ENCODE measurements around the gene TWIST1. TPM values are rescaled to one million over a fixed set of nuclear protein-coding genes. Genes with fewer than 3 reads are reported as not detected.

TWIST1 gene
- polyA plus RNA-seq, 5 donors: 0.18 to 0.90 (median 0.31) TPM

GRCh38 chr7:19095353-19095860 lies 22.0 kb downstream of the TWIST1 start:
- no peak for DNase-seq

DNA sequence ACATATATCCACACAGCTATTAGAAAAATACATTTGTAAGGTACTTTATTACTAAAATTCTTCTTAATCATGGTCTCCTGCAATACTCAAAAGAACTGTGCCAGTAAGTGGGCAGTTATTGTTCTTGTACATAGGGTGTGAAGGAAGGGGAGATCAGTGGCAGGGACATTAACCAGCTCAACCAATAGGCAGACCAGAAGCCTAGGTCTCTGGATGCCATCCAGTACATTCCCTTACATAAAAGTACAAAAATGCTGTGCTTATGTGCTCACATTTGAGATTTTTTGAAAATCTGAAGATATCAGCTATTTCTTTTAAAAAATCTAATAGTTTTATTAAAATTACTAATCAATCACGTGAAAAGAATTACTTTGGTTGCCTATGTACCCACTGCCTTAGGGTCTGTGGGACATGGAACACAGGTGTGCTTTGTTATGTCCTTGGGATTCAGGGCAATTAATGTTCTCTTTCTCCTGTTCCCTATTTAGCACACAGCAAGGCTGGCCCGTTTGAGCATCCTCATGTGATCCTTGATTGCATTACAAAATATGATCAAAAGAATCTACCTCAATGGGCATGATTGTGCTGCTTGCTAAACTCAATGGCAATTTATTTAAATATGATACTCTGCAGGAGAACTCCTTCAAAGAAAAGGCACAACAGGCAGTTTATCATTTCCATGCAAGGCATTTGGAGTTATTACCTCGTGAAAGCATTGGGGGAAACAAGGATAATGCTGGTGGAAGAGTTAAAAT lies 22.7 kb downstream of the TWIST1 start:
- DNase-seq: no peak

- DNase-seq: no peak
Observed at GRCh38 chr7:19094138-19094537, 23.3 kb downstream of the TWIST1 start.

- no peak for DNase-seq
Observed at GRCh38 chr7:19091550-19092200, 25.8 kb downstream of the TWIST1 start.

DNA sequence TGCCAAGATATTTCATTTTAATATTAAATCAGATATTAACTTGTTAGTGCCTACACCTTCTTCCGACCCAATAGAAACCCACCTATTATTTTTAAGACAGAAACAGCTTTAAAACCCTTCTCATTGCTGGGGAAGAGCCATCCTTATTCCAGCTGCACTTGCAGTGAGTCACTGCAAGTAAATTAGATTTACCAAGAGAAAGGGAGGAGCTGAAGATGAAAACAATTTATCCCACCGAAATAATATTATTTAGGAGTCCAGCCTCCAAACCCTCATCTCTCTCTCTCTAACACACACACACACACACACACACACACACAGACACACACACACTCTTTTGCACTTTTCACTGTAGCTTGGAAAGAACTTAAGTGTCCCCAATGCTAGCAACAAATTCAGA lies 26.9 kb downstream of the TWIST1 start:
- DNase-seq: no peak

DNA sequence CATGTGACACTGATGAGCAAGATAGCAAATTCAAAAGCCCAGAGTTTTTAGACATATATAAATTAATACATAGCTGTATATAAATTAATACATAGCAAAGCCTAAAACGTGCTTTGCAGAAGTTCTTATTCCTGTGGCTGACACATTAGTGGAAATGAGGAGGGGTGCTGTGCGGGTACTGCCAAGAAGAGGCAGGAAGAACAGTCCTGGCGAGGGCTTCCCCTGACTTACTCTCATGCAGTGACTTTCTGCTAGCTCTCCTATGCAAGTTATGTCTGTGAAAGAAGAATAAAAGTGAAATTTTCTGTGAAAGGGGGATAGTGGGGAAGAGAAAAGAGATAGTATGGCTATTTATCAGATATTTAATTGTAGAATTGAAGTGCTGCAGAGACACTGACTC lies 27.6 kb downstream of the TWIST1 start:
- no peak for DNase-seq

GRCh38 chr7:19089378-19089777 lies 28.1 kb downstream of the TWIST1 start:
- no peak for DNase-seq

DNA sequence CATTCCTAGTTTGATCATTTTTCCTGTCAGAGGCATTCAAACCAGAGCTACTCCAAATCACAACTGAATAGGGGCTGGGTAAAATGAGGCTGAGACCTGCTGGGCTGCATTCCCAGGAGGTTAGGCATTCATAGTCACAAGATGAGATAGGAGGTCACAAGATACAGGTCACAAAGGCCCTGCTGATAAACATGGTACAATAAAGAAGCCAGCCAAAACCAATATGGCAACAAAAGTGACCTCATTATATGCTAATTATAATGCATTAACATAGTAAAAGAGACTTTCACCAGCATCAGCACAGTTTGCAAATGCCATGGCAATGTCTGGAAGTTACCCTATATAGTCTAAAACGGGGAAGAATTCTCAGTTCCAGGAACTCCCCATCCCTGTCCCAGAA lies 37.3 kb downstream of the TWIST1 start:
- no peak for DNase-seq

DNA sequence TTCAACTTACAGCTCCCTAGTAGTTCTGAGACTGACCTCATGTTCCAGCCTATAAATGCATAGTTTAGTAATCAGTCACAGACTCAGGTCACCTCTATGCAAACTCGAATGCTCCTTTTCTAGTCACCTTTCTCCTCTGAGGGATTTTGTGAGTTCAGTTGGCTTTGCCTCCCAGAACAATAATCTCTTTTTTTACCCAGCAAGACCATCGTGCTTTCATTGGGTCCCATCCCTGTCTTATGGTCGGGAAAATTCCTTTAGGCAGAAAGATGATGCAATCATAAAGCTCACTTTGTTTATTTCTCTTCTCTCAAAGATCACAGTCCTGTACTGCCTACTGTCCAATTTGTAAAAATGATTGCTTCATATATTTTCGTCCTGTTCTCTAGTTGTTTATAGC lies 38.4 kb downstream of the TWIST1 start:
- no peak for DNase-seq

DNA sequence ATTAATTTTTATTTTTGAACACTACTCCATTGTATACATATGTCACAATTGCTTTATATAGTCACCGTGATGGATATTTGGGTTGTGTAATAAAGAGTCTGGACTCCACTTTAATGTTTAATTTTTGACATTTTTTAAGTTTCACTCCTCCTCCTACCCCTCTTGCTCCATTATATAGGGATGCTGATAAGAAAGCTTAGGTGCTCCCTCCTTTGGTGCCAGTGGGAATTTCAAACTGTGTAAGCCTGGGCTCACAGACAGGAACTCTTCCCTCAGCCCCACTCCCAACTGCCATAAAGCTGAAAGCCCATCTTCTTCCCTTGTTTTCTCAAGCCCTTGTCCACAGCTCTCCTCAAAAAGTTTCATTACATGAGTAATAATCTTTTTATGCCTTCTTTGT lies 47.6 kb downstream of the TWIST1 start:
- DNase-seq: no peak

DNA sequence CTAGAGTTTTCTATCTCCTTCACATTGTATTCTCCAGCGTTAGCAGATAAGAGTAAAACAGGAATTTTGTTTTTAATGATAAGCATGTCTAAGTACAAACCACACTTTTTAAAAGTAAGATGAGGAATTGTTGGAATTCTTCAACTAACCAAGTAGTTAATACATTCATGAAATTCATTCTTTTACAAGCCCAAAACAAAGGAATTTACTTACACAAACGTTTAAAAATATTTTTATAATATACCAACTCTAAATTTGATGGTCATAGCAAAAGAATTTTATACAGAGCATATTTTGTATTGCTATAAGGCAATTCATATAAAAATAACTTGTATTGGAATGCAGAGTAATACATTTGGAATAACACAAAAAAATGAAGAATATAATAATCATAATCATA lies 51.3 kb downstream of the TWIST1 start:
- DNase-seq: no peak

Other genes with a start within 250 kb of the TWIST1 start
- gene FERD3L, start 27.8 kb upstream of the TWIST1 start, polyA plus RNA-seq (ENCODE audit: insufficient read depth in 1 of 5, insufficient read length in 5 of 5, low replicate concordance in 1 of 5): not detected

Measured in right lung (tissue), 5 donors.